HL-60 (cell line): Measurements from ENCODE around the gene CNNM4.

Experiments
- DNase-seq, 2 experiments: peaks; one replicate each; pipeline ENCODE4 v3.0.0-alpha.2; 2010 to 2020; ENCODE audit warnings: low read depth in 1 of 2, low spot score in 1 of 2
- H3K27ac ChIP-seq: fragments of 250-450 bp; sonication (Bioruptor Pico); replicated peaks from 2 replicates; pipeline ENCODE4 v1.5.1; 2020; ENCODE audit warnings: mild to moderate bottlenecking, moderate library complexity
- H3K27me3 ChIP-seq: fragments of 250-450 bp; sonication (Bioruptor Pico); 2 replicates; pipeline ENCODE4 v1.5.1; 2021; ENCODE audit warnings: mild to moderate bottlenecking, moderate library complexity; ENCODE audit not compliant: insufficient read depth, poor library complexity, severe bottlenecking
- H3K4me3 ChIP-seq: replicated peaks from 2 replicates; pipeline ENCODE4 v1.5.1; 2011; ENCODE audit warnings: mild to moderate bottlenecking, control low read depth, low read length; ENCODE audit not compliant: insufficient read depth
- CTCF ChIP-seq: IDR thresholded peaks from one replicate; pipeline ENCODE4 v1.5.1; 2011; ENCODE audit warnings: low read length, control low read depth, inconsistent platforms; ENCODE audit not compliant: insufficient read depth
- GABPA ChIP-seq: IDR thresholded peaks from 2 replicates; pipeline ENCODE4 v1.6.1; 2012; ENCODE audit warnings: low read depth
- POLR2AphosphoS5 ChIP-seq: IDR thresholded peaks from 2 replicates; pipeline ENCODE4 v1.6.1; 2012; ENCODE audit warnings: low read depth
- REST ChIP-seq: IDR thresholded peaks from 2 replicates; pipeline ENCODE4 v1.6.1; 2012; ENCODE audit warnings: low read depth; ENCODE audit not compliant: insufficient replicate concordance
- SPI1 ChIP-seq: IDR thresholded peaks from 2 replicates; pipeline ENCODE4 v1.6.1; 2012; ENCODE audit warnings: low read depth, mild to moderate bottlenecking, borderline replicate concordance

Gene CNNM4

DNA sequence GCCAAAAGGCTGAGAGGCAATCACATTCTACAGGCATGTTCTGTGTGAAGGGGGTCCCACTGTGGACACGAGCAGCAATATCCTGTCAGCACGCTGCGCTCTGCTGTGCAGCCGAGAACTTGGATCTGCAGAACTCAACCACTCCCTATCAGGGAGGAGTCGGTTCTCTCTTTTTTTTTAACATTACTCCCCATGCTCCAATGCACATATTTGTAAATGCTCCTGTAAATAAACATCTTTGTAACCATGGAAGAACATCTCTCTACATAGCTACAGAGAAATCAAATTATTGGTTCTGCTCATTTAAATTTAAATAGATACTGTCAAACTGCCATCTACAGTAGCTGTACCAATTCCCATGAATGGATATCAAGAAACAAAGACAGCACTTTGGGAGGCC lies 86.1 kb downstream of the CNNM4 start:
- TF ChIP-seq SPI1: no peak
- TF ChIP-seq CTCF: no peak
- TF ChIP-seq GABPA: no peak
- TF ChIP-seq POLR2AphosphoS5: no peak
- TF ChIP-seq REST: no peak
- Histone ChIP-seq H3K27ac (no peak overlapping the region), H3K4me3 (no peak overlapping the region)

GRCh38 chr2:96847586-96847985 lies 86.9 kb downstream of the CNNM4 start:
- Histone ChIP-seq H3K27me3 (no peaks in the 10 kb centered on the region), H3K4me3 (no peak overlapping the region), H3K27ac (no peak overlapping the region)
- DNase-seq: no peak
- no peak for TF ChIP-seq REST
- no peak for TF ChIP-seq SPI1
- no peak for TF ChIP-seq GABPA
- TF ChIP-seq CTCF: no peak
- no peak for TF ChIP-seq POLR2AphosphoS5

More for the DNA sequence above, 86.1 kb downstream of the CNNM4 start:
- no peaks in the 10 kb centered on the region for H3K27me3 ChIP-seq
- no peak for DNase-seq

- H3K4me3 ChIP-seq: no peak overlapping the region
- DNase-seq: no peak
- no peaks in the 10 kb centered on the region for H3K27me3 ChIP-seq
- H3K27ac ChIP-seq: no peak overlapping the region
- no peak for TF ChIP-seq GABPA
Measured at GRCh38 chr2:96848264-96848663, 87.6 kb downstream of the CNNM4 start.

- Histone ChIP-seq H3K27ac (no peak overlapping the region), H3K4me3 (no peak overlapping the region), H3K27me3 (no peaks in the 10 kb centered on the region)
- no peak for TF ChIP-seq SPI1
- no peak for TF ChIP-seq POLR2AphosphoS5
- no peak for TF ChIP-seq REST
- TF ChIP-seq CTCF: no peak
- TF ChIP-seq GABPA: no peak
- DNase-seq: no peak
Measured at GRCh38 chr2:96852667-96853066, 92.0 kb downstream of the CNNM4 start.
